Endothelial cell of umbilical vein (primary cell): ENCODE results near the gene ELOA. TPM values are rescaled to one million over a fixed set of nuclear protein-coding genes. Genes with fewer than 3 reads are reported as not detected.

Experiments
- BruUV-seq: library from RNA; stranded (reverse); fragments of 400-500 nt; replicated peaks from 2 replicates; lab custom pipeline; 2021; lab: Mats Ljungman, UMichigan
- CTCF ChIA-PET: fragments of 300-600, 350-600 bp; sonication (Branson Sonifier 250); formaldehyde crosslinking; loops from one replicate; lab custom pipeline; 2021; ENCODE audit warnings: antibody characterized with exemption, inconsistent platforms; lab: Charles Lee
- POLR2A ChIA-PET: fragments of 300-600, 350-600 bp; sonication (Branson Sonifier 250); formaldehyde crosslinking; loops from one replicate; lab custom pipeline; 2021; ENCODE audit warnings: antibody characterized with exemption, inconsistent platforms; lab: Charles Lee
- DNase-seq: peaks from one replicate; pipeline ENCODE4 v3.0.0-alpha.2; 2011; ENCODE audit warnings: low read depth, low spot score
- FAIRE-seq: peaks from 2 replicates; lab custom pipeline; 2011; peaks lifted over from hg19 to GRCh38; lab: Jason Lieb, UNC
- H2AFZ ChIP-seq: 2 replicates; pipeline ENCODE4 v1.6.0; 2012; ENCODE audit warnings: low read depth, low read length, control low read depth, inconsistent platforms
- H3K27ac ChIP-seq: 2 replicates; pipeline ENCODE4 v1.5.1; 2011; ENCODE audit warnings: low read depth, mild to moderate bottlenecking, control low read depth, low read length, moderate library complexity; ENCODE audit not compliant: insufficient read depth
- H3K27me3 ChIP-seq, 2 experiments: 2 replicates each; pipeline versions ENCODE4 v1.6.0 to v1.6.1; 2011; ENCODE audit warnings: low read length in 2 of 2, mixed read lengths in 1 of 2; ENCODE audit not compliant: control insufficient read depth in 2 of 2, insufficient read depth in 2 of 2
- H3K36me3 ChIP-seq, 2 experiments: 2 replicates in 1 of 2; 3 replicates in 1 of 2; pipeline ENCODE4 v1.5.1; 2011; ENCODE audit warnings: low read length in 2 of 2, mild to moderate bottlenecking in 1 of 2, moderate library complexity in 1 of 2; ENCODE audit not compliant: control insufficient read depth in 2 of 2, insufficient read depth in 2 of 2; ENCODE audit errors: extremely low read depth in 1 of 2
- H3K4me1 ChIP-seq: 3 replicates; pipeline ENCODE4 v1.5.1; 2011; ENCODE audit warnings: mild to moderate bottlenecking, low read length; ENCODE audit not compliant: control insufficient read depth, insufficient read depth; ENCODE audit errors: extremely low read depth
- H3K4me2 ChIP-seq: 2 replicates; pipeline ENCODE4 v1.6.1; 2011; ENCODE audit warnings: low read length, control low read depth, mixed read lengths; ENCODE audit not compliant: insufficient read depth
- H3K4me3 ChIP-seq, 3 experiments: fragments of 200-600 bp in 1 of 3; sonication (generic), shearing (Covaris generic) in 1 of 3; replicated peaks in 1 of 3; 2 replicates each; pipeline ENCODE4 v1.5.1; 2011 to 2016; ENCODE audit warnings: control low read depth in 3 of 3, low read length in 3 of 3, mild to moderate bottlenecking in 2 of 3, inconsistent platforms in 1 of 3, low read depth in 1 of 3, moderate library complexity in 1 of 3; ENCODE audit not compliant: insufficient read depth in 1 of 3
- H3K79me2 ChIP-seq: 2 replicates; pipeline ENCODE4 v1.6.0; 2012; ENCODE audit warnings: low read length, inconsistent platforms; ENCODE audit not compliant: control insufficient read depth, insufficient read depth
- H3K9ac ChIP-seq: replicated peaks from 2 replicates; pipeline ENCODE3; 2011; ENCODE audit warnings: low read length, control low read depth; ENCODE audit not compliant: insufficient read depth; ENCODE audit errors: extremely low read depth
- H3K9me1 ChIP-seq: replicated peaks from 3 replicates; pipeline ENCODE4 v1.6.0; 2011; ENCODE audit warnings: mild to moderate bottlenecking, low read length; ENCODE audit not compliant: control insufficient read depth, insufficient read depth; ENCODE audit errors: extremely low read depth
- H3K9me3 ChIP-seq: replicated peaks from 2 replicates; pipeline ENCODE4 v1.5.1; 2012; ENCODE audit warnings: low read length, inconsistent platforms; ENCODE audit not compliant: control insufficient read depth, insufficient read depth
- H4K20me1 ChIP-seq: replicated peaks from 2 replicates; pipeline ENCODE3; 2011; ENCODE audit warnings: mild to moderate bottlenecking, low read length; ENCODE audit not compliant: control insufficient read depth, insufficient read depth; ENCODE audit errors: extremely low read depth
- CTCF ChIP-seq, 2 donors: IDR thresholded peaks; 1 replicate in 1 of 2; 2 replicates in 1 of 2; pipeline ENCODE4 v1.5.1; 2011; ENCODE audit warnings: low read length in 2 of 2, mild to moderate bottlenecking in 2 of 2, moderate library complexity in 2 of 2, control low read depth in 1 of 2, inconsistent platforms in 1 of 2, low read depth in 1 of 2; ENCODE audit not compliant: insufficient read depth in 1 of 2; ENCODE audit errors: extremely low read depth in 1 of 2
- GATA2 ChIP-seq: IDR thresholded peaks from 2 replicates; pipeline ENCODE4 v1.7.0; 2011; ENCODE audit warnings: low read depth, mild to moderate bottlenecking, moderate library complexity, mixed read lengths, low read length; ENCODE audit not compliant: insufficient read length, insufficient read depth
- POLR2A ChIP-seq: IDR thresholded peaks from 2 replicates; pipeline ENCODE4 v1.6.1; 2012; ENCODE audit warnings: low read depth, mild to moderate bottlenecking, control low read depth, low read length
- POLR2AphosphoS5 ChIP-seq: IDR thresholded peaks from 2 replicates; pipeline ENCODE4 v1.6.1; 2012; ENCODE audit warnings: low read depth, mild to moderate bottlenecking, control low read depth, low read length, moderate library complexity; ENCODE audit not compliant: insufficient read depth
- dilution Hi-C: fragments of 300-500 bp; cut with MboI; formaldehyde crosslinking; loops from one replicate; pipeline ENCODE4 v1.15.0; 2019; ENCODE audit warnings: low sequenced_read_pairs; ENCODE audit not compliant: extremely low pct_ligation_motif_present
- intact Hi-C: fragments of 100-400 bp; cut with micrococcal nuclease; formaldehyde crosslinking; loops from one replicate; pipeline ENCODE4 v1.10.0; 2022
- polyA plus RNA-seq, 4 experiments: library from polyadenylated mRNA; depleted of rRNA in 3 of 4; stranded (reverse) in 3 of 4; unstranded in 1 of 4; fragments of >200 nt; gene quantifications; 2 replicates each; pipeline versions ENCODE4 v1.2.1 to v1.2.3, GENCODE V29; 2011 to 2012; ENCODE audit warnings: missing spikeins in 1 of 4
- total RNA-seq: library from RNA; stranded (reverse); gene quantifications from 2 replicates; pipeline ENCODE4 v1.2.3, GENCODE V29; 2021

The ELOA gene
- total and polyA plus RNA-seq, 2 donors (not counting 3 experiments of a cell fraction or from before 2014, with no cell fraction given): 11.9 to 42.6 TPM

GRCh38 chr1:23797478-23798448 lies 54.5 kb downstream of the ELOA start:
- POLR2A ChIA-PET: no interaction called here
- H3K4me2 ChIP-seq: no peak overlapping the region
- H3K79me2 ChIP-seq: peaks cover 7% of the 10 kb centered on the region
- no peaks in the 10 kb centered on the region for H3K9me1 ChIP-seq
- dilution Hi-C loops: no loop called here
- no peak overlapping the region for H3K27ac ChIP-seq
- H3K27me3 ChIP-seq: no peaks in the 10 kb centered on the region
- DNase-seq (no peak), FAIRE-seq (no peak)
- no peak overlapping the region for H2AFZ ChIP-seq
- no TSS peak for BruUV-seq
- no peak overlapping the region for H3K4me3 ChIP-seq
- no peak overlapping the region for H3K9ac ChIP-seq
- H3K36me3 ChIP-seq: peaks cover 0 to 39% of the 10 kb centered on the region in 2 experiments
- H4K20me1 ChIP-seq: no peaks in the 10 kb centered on the region
- H3K4me1 ChIP-seq: peaks cover 15% of the 10 kb centered on the region
- H3K9me3 ChIP-seq: no peaks in the 10 kb centered on the region
- CTCF ChIA-PET: interaction anchor here (2.4 to 4.6 kb wide), 2 partner anchors 20 to 26 kb away, joined by 11 to 43 read pairs; partner anchors contain the start of gene PITHD1
- intact Hi-C loops: no loop called here
- TF ChIP-seq POLR2AphosphoS5 (peak; percentile 1), GATA2 (no peak)

- no peak overlapping the region for H3K9ac ChIP-seq
- ChIA-PET POLR2A (interaction anchor here (1.8 kb wide), 1 partner anchor 21 kb away, joined by 5 read pairs; the partner anchor contains the start of gene PITHD1), CTCF (interaction anchor here (2.4 to 4.6 kb wide), 3 partner anchors 12 to 27 kb away, joined by 11 to 43 read pairs (median 15); partner anchors contain the start of gene PITHD1)
- peak overlapping the region; percentile 62 for H3K27ac ChIP-seq
- H3K9me1 ChIP-seq: no peaks in the 10 kb centered on the region
- no peaks in the 10 kb centered on the region for H3K27me3 ChIP-seq
- no peak for DNase-seq
- dilution Hi-C loops (no loop called here), intact Hi-C loops (loop anchor here (1.0 kb wide), 1 partner anchor 26 kb away; no protein-coding TSS in a partner anchor)
- BruUV-seq: no TSS peak
- no peak overlapping the region for H2AFZ ChIP-seq
- no peak overlapping the region for H3K4me2 ChIP-seq
- TF ChIP-seq POLR2A: no peak
- TF ChIP-seq CTCF (IDR thresholded peaks at IDR 0.05; ENCODE audit: extremely low read depth in 1 of 2, insufficient read depth in 1 of 2, low read depth in 1 of 2, low read length in 2 of 2): peak in 1 of 2 donors; percentile 16
- H3K9me3 ChIP-seq: no peaks in the 10 kb centered on the region
- peaks cover 15% of the 10 kb centered on the region for H3K4me1 ChIP-seq
- H3K79me2 ChIP-seq: no peaks in the 10 kb centered on the region
- no peak overlapping the region for H3K4me3 ChIP-seq
- no peaks in the 10 kb centered on the region for H4K20me1 ChIP-seq
- H3K36me3 ChIP-seq: peaks cover 0 to 34% of the 10 kb centered on the region in 2 experiments
- FAIRE-seq: no peak
These were observed 55.4 kb downstream of the ELOA start for GRCh38 chr1:23798662-23799142.
